Mucosa of stomach (tissue), 1 donor: ENCODE measurements around the gene TIMM23B.
A peak's percentile ranks its signal among the peaks of the same experiment; 100 is the strongest.
"Not testable (repeated sequence)": the region's sequence is repeated elsewhere in the genome, so short reads cannot be mapped to it uniquely, and the experiment has no call there.

ENCODE experiments used
- H3K27me3 ChIP-seq: one replicate; pipeline ENCODE4 v1.7.0; 2013; ENCODE audit warnings: mild to moderate bottlenecking, low read length; ENCODE audit not compliant: control insufficient read depth, insufficient read depth
- H3K36me3 ChIP-seq: one replicate; pipeline ENCODE4 v1.7.0; 2013; ENCODE audit warnings: low read length; ENCODE audit not compliant: control insufficient read depth, insufficient read depth
- H3K4me1 ChIP-seq: one replicate; pipeline ENCODE4 v1.7.0; 2013; ENCODE audit warnings: mild to moderate bottlenecking, low read length; ENCODE audit not compliant: control insufficient read depth, insufficient read depth
- H3K4me3 ChIP-seq: one replicate; pipeline ENCODE4 v1.7.0; 2013; ENCODE audit warnings: low read length
- H3K9ac ChIP-seq: one replicate; pipeline ENCODE4 v1.7.0; 2013; ENCODE audit warnings: mild to moderate bottlenecking, low read length, moderate library complexity
- H3K9me3 ChIP-seq: one replicate; pipeline ENCODE4 v1.7.0; 2013; ENCODE audit warnings: mild to moderate bottlenecking, low read length, moderate library complexity; ENCODE audit not compliant: control insufficient read depth
- donor health status: Pancreatic carcinoma.

TIMM23B gene

GRCh38 chr10:49942339-49942705 is 469 bp downstream of the TIMM23B start:
- H3K36me3 ChIP-seq, H3K4me1 ChIP-seq, H3K27me3 ChIP-seq, H3K9me3 ChIP-seq: not testable (repeated sequence)
- peak overlapping the region; percentile 75 for H3K9ac ChIP-seq
- H3K4me3 ChIP-seq = peak overlapping the region; percentile 51

- H3K9me3 ChIP-seq, H3K4me3 ChIP-seq, H3K9ac ChIP-seq, H3K27me3 ChIP-seq, H3K4me1 ChIP-seq, H3K36me3 ChIP-seq: not testable (repeated sequence)
Measured at GRCh38 chr10:49943607-49944006, 1.8 kb downstream of the TIMM23B start.

- not testable (repeated sequence) for H3K9ac ChIP-seq, H3K36me3 ChIP-seq, H3K27me3 ChIP-seq, H3K4me1 ChIP-seq, H3K4me3 ChIP-seq, H3K9me3 ChIP-seq
Measured at GRCh38 chr10:49948142-49948541, 6.3 kb downstream of the TIMM23B start.

GRCh38 chr10:49948737-49949136 is 6.9 kb downstream of the TIMM23B start:
- not testable (repeated sequence) for H3K4me1 ChIP-seq, H3K4me3 ChIP-seq, H3K27me3 ChIP-seq, H3K9me3 ChIP-seq, H3K9ac ChIP-seq, H3K36me3 ChIP-seq

- H3K4me1 ChIP-seq, H3K9me3 ChIP-seq, H3K9ac ChIP-seq, H3K4me3 ChIP-seq, H3K27me3 ChIP-seq, H3K36me3 ChIP-seq: not testable (repeated sequence)
Measured at GRCh38 chr10:49952006-49952405, 10.2 kb downstream of the TIMM23B start.

- not testable (repeated sequence) for H3K36me3 ChIP-seq, H3K4me3 ChIP-seq, H3K9ac ChIP-seq, H3K27me3 ChIP-seq, H3K4me1 ChIP-seq, H3K9me3 ChIP-seq
Measured at GRCh38 chr10:49953122-49953521, 11.3 kb downstream of the TIMM23B start.

- not testable (repeated sequence) for H3K4me3 ChIP-seq, H3K36me3 ChIP-seq, H3K27me3 ChIP-seq, H3K4me1 ChIP-seq, H3K9ac ChIP-seq, H3K9me3 ChIP-seq
Measured at GRCh38 chr10:49970331-49970857, 28.5 kb downstream of the TIMM23B start.

GRCh38 chr10:49971466-49971865 is 29.6 kb downstream of the TIMM23B start:
- H3K36me3 ChIP-seq, H3K9me3 ChIP-seq, H3K4me3 ChIP-seq, H3K27me3 ChIP-seq, H3K9ac ChIP-seq, H3K4me1 ChIP-seq: not testable (repeated sequence)

GRCh38 chr10:49972094-49972493 is 30.2 kb downstream of the TIMM23B start:
- not testable (repeated sequence) for H3K4me1 ChIP-seq, H3K9me3 ChIP-seq, H3K27me3 ChIP-seq, H3K4me3 ChIP-seq, H3K9ac ChIP-seq, H3K36me3 ChIP-seq

GRCh38 chr10:49977756-49978155 is 35.9 kb downstream of the TIMM23B start:
- not testable (repeated sequence) for H3K4me3 ChIP-seq, H3K9ac ChIP-seq, H3K9me3 ChIP-seq, H3K4me1 ChIP-seq, H3K27me3 ChIP-seq, H3K36me3 ChIP-seq

GRCh38 chr10:49987207-49987606 is 45.4 kb downstream of the TIMM23B start:
- not testable (repeated sequence) for H3K9me3 ChIP-seq, H3K36me3 ChIP-seq, H3K27me3 ChIP-seq, H3K9ac ChIP-seq, H3K4me3 ChIP-seq, H3K4me1 ChIP-seq

- not testable (repeated sequence) for H3K27me3 ChIP-seq, H3K9me3 ChIP-seq, H3K36me3 ChIP-seq, H3K4me3 ChIP-seq, H3K4me1 ChIP-seq, H3K9ac ChIP-seq
Measured at GRCh38 chr10:49988376-49988775, 46.5 kb downstream of the TIMM23B start, which contains the start of gene AGAP6. AGAP6 (plus strand) TSS chr10:49988406; CDS start chr10:49988716, 310 bp downstream.

GRCh38 chr10:49995321-49995720 is 53.5 kb downstream of the TIMM23B start:
- not testable (repeated sequence) for H3K4me1 ChIP-seq

More at GRCh38 chr10:49995321-49995720, 53.5 kb downstream of the TIMM23B start:
- H3K4me3 ChIP-seq, H3K36me3 ChIP-seq, H3K9me3 ChIP-seq, H3K27me3 ChIP-seq, H3K9ac ChIP-seq: not testable (repeated sequence)
